Breast epithelium (tissue), 3 donors: Measurements from ENCODE around the gene CUL7.

ENCODE experiments used
- POLR2AphosphoS5 ChIP-seq, 3 donors: sonication (generic); formaldehyde crosslinking; IDR thresholded peaks; one replicate each; pipeline ENCODE4 v1.6.1; 2017; ENCODE audit warnings: antibody characterized with exemption in 3 of 3
- TF ChIP-seq, protein P1 (sequence below), 3 donors: fragments of 450-650 bp; IDR thresholded peaks; one replicate each; pipeline ENCODE4 v1.5.1; 2016 to 2017; ENCODE audit warnings: antibody characterized with exemption in 3 of 3, mild to moderate bottlenecking in 3 of 3, moderate library complexity in 3 of 3

DNA sequence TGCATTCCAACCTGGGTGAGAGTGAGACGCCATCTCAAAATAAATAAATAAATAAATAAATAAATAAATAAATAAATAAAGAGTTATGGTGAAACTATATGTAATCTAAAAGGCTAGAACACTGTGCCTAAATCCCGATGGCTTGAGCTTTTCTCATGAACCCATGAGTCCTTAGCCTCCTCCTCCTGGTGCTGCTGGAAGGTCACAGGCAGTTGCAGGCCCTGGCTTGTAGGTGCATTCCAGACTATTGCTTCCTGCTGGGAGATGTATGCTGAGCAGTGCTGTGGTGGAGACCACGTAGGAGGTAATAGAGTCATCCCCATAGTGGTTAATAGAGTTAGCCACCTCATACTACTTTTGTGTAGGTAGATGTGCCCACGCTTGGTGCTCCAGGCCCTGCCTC lies 35.0 kb upstream of the CUL7 start:
- TF ChIP-seq, protein P1, sequence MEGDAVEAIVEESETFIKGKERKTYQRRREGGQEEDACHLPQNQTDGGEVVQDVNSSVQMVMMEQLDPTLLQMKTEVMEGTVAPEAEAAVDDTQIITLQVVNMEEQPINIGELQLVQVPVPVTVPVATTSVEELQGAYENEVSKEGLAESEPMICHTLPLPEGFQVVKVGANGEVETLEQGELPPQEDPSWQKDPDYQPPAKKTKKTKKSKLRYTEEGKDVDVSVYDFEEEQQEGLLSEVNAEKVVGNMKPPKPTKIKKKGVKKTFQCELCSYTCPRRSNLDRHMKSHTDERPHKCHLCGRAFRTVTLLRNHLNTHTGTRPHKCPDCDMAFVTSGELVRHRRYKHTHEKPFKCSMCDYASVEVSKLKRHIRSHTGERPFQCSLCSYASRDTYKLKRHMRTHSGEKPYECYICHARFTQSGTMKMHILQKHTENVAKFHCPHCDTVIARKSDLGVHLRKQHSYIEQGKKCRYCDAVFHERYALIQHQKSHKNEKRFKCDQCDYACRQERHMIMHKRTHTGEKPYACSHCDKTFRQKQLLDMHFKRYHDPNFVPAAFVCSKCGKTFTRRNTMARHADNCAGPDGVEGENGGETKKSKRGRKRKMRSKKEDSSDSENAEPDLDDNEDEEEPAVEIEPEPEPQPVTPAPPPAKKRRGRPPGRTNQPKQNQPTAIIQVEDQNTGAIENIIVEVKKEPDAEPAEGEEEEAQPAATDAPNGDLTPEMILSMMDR (IDR thresholded peaks at IDR 0.05): no peak
- no peak for TF ChIP-seq POLR2AphosphoS5 (IDR thresholded peaks at IDR 0.05)
